VCaP (cell line): ENCODE data around the gene ZFYVE28.
A peak's percentile ranks its signal among the peaks of the same experiment; 100 is the strongest.
"Not testable (repeated sequence)": the region's sequence is repeated elsewhere in the genome, so short reads cannot be mapped to it uniquely, and the experiment has no call there.

Experiments used
- H3K27ac ChIP-seq: fragments of 450-650 bp; 2 replicates; pipeline ENCODE4 v1.5.1; 2017
- CTCF ChIP-seq: fragments of 450-650 bp; conservative IDR thresholded peaks from 2 replicates; pipeline ENCODE4 v1.5.1; 2017; ENCODE audit warnings: mild to moderate bottlenecking, moderate library complexity

Gene ZFYVE28

GRCh38 chr4:2243681-2244380, 174.6 kb downstream of the ZFYVE28 start:
- no peak for TF ChIP-seq CTCF

GRCh38 chr4:2241410-2242353, 176.8 kb downstream of the ZFYVE28 start, which contains the start of the genes HAUS3 and POLN:
Gene HAUS3, minus strand, starts transcription at chr4:2242121. Its CDS starts 1,175 bp downstream, at chr4:2240946.
Gene POLN, minus strand, starts transcription at chr4:2242121. Its CDS starts 12,890 bp downstream, at chr4:2229231.
- H3K27ac ChIP-seq = peak within 1 kb of the TSS; percentile 85
- no peak for TF ChIP-seq CTCF

More at GRCh38 chr4:2243681-2244380, 174.6 kb downstream of the ZFYVE28 start:
- H3K27ac ChIP-seq = 0 out of 2 replicates have a peak overlapping the region, but pooled peaks have one; percentile 32

- H3K27ac ChIP-seq = peak overlapping the region; percentile 85
- TF ChIP-seq CTCF = no peak
Observed at GRCh38 chr4:2241003-2241402, 177.4 kb downstream of the ZFYVE28 start.

- TF ChIP-seq CTCF = no peak
- peak overlapping the region; percentile 31; the same call in 1 of the 2 replicates for H3K27ac ChIP-seq
Observed at GRCh38 chr4:2236944-2237666, 181.3 kb downstream of the ZFYVE28 start.

- H3K27ac ChIP-seq = no peak overlapping the region
- TF ChIP-seq CTCF = no peak
Observed at GRCh38 chr4:2231082-2231481, 187.4 kb downstream of the ZFYVE28 start.

- TF ChIP-seq CTCF = no peak
- no peak overlapping the region for H3K27ac ChIP-seq
Observed at GRCh38 chr4:2226261-2226660, 192.2 kb downstream of the ZFYVE28 start.

- no peak overlapping the region for H3K27ac ChIP-seq
- no peak for TF ChIP-seq CTCF
Observed at GRCh38 chr4:2222838-2223237, 195.6 kb downstream of the ZFYVE28 start.

- not testable (repeated sequence) for H3K27ac ChIP-seq
Observed at GRCh38 chr4:2221378-2221777, 197.1 kb downstream of the ZFYVE28 start.
